Measurements from ENCODE around the gene ALDH1A2. TPM values are rescaled to one million over a fixed set of nuclear protein-coding genes. Genes with fewer than 3 reads are reported as not detected.

ALDH1A2 gene
- total RNA-seq, 1 donor from 2014 or later: 14.0 TPM

DNA sequence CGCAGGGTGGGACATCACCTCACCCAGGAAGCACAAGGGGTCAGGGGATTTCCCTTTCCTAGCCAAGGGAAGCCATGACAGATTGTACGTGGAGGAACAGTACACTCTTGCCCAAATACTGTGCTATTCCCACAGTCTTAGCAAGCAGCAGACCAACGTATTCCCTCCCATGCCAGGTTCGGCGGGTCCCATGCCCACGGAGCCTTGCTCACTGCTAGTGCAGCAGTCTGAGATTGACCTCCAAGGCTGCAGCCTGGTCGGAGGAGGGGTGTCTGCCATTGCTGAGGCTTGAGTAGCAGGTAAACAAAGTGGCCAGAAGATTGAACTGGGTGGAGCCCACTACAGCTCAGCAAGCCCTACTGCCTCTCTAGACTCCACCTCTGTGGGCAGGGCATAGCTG, 39.0 kb downstream of the ALDH1A2 start:
- intact Hi-C loops (cut with micrococcal nuclease): no loop called here
- no peak for DNase-seq
- Histone ChIP-seq H3K4me3 (no peak overlapping the region), H3K27ac (replicated peaks) (no peak overlapping the region), H3K9me3 (replicated peaks) (peaks cover 63% of the 10 kb centered on the region), H3K4me1 (no peaks in the 10 kb centered on the region), H3K36me3 (peaks cover 6% of the 10 kb centered on the region), H3K27me3 (ENCODE audit: low read depth) (no peaks in the 10 kb centered on the region)
- TF ChIP-seq, protein P1, sequence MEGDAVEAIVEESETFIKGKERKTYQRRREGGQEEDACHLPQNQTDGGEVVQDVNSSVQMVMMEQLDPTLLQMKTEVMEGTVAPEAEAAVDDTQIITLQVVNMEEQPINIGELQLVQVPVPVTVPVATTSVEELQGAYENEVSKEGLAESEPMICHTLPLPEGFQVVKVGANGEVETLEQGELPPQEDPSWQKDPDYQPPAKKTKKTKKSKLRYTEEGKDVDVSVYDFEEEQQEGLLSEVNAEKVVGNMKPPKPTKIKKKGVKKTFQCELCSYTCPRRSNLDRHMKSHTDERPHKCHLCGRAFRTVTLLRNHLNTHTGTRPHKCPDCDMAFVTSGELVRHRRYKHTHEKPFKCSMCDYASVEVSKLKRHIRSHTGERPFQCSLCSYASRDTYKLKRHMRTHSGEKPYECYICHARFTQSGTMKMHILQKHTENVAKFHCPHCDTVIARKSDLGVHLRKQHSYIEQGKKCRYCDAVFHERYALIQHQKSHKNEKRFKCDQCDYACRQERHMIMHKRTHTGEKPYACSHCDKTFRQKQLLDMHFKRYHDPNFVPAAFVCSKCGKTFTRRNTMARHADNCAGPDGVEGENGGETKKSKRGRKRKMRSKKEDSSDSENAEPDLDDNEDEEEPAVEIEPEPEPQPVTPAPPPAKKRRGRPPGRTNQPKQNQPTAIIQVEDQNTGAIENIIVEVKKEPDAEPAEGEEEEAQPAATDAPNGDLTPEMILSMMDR (IDR thresholded peaks at IDR 0.05; ENCODE audit: borderline replicate concordance): no peak

DNA sequence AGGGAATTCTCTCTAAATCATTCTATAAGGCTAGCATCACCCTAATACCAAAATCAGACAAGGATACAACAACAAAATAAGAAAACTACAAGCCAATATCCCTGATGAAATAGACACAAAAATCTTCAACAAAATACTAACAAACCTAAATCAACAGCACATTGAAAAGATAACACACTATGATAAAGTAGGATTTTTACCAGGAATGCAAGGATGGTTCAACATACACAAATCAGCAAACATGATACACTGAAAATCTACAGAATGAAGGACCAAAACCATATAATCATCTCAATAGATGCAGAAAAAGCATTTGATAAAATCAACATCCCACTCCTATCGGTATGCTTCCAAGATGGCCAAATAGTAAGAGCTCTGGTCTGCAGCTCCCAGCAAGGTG, 39.5 kb downstream of the ALDH1A2 start:
- peaks cover 63% of the 10 kb centered on the region for H3K9me3 ChIP-seq (replicated peaks)
- H3K4me1 ChIP-seq: no peaks in the 10 kb centered on the region
- DNase-seq: no peak
- TF ChIP-seq, protein P1 (IDR thresholded peaks at IDR 0.05; ENCODE audit: borderline replicate concordance): no peak
- no peak overlapping the region for H3K27ac ChIP-seq (replicated peaks)
- H3K4me3 ChIP-seq: no peak overlapping the region
- H3K27me3 ChIP-seq (ENCODE audit: low read depth): no peaks in the 10 kb centered on the region
- intact Hi-C loops (cut with micrococcal nuclease): no loop called here
- H3K36me3 ChIP-seq: peaks cover 6% of the 10 kb centered on the region

DNA sequence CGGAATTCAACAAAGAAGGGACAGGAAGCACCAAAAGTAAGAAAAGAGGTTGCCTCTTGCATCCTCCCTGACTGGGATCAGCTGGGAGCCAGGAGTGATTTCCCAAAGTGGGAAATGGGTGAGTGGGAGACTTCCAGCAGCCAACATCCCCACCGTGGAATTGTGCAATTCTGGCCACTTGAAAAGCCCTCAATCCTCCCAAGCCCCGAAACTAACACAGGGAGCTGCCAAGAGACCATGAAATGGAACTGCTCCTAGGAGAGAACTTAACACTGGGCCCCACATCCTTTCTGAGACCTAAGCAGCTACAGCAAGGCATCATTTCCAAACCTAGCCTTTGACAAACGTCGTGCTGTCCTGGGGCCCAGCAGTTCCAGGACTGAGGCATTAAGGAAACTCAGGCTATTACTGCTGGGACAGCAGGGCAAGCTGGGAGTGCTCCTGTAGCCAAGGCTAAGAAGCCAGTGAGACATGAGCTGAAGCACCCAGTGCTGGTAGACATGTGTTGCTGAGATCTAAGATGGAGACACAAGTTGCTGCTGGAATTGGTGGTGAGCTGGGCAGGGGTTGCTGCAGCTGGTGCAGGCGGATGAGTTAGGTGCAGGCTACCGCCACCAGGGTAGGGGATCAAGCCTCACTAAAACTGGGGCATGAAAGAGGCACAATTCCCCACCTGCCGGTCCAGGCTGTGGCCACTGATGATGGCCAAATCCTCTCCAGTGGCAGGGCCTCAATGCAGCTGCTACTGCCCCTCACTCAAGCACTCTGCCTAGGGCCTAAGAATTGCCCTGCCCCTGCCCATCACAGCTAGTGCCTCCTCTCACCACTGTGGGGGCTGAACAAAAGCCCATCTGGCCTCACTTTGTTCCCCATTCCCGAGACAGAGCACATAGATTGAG, 43.9 kb downstream of the ALDH1A2 start:
- Histone ChIP-seq H3K4me3 (no peak overlapping the region), H3K27me3 (ENCODE audit: low read depth) (no peaks in the 10 kb centered on the region), H3K27ac (replicated peaks) (no peak overlapping the region), H3K36me3 (peaks cover under 1% of the 10 kb centered on the region), H3K4me1 (no peaks in the 10 kb centered on the region), H3K9me3 (replicated peaks) (peaks cover 37% of the 10 kb centered on the region)
- no peak for DNase-seq
- TF ChIP-seq, protein P1 (IDR thresholded peaks at IDR 0.05; ENCODE audit: borderline replicate concordance): no peak
- intact Hi-C loops (cut with micrococcal nuclease): no loop called here

DNA sequence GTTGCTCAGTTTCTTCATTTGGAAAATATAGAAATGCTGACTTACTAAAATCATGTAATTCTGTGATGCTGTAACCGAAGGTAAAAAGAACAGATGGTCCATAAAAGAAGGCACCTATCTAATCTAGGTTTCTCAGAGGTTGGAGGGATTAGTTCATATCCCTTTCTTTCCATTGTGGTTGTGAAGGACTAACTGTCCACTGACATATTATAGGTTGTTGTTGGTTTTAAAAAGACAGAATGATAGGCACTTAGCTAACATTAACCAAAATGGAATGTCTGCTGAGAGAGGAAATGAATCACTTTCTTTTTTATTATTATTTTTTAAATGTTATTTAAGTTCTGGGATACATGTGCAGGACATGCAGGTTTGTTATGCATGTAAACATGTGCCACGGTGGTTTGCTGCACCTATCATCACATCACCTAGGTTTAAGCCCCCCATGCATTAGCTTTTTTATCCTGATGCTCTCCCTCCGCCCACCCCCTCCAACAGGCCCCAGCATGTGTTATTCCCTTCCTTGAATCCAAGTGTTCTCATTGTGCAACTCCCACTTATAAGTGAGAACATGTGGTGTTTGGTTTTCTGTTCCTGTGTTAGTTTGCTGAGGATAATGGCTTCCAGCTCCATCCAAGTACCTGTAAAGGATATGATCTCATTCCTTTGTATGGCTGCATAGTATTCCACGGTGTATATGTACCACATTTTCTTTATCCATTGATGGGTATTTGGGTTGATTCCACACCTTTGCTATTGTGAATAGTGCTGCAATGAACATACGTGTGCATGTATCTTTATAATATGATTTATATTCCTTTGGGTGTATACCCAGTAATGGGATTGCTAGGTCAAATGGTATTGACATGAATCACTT, 45.8 kb downstream of the ALDH1A2 start:
- no peak overlapping the region for H3K4me3 ChIP-seq
- no peaks in the 10 kb centered on the region for H3K4me1 ChIP-seq
- TF ChIP-seq, protein P1 (IDR thresholded peaks at IDR 0.05; ENCODE audit: borderline replicate concordance): no peak
- H3K27me3 ChIP-seq (ENCODE audit: low read depth): no peaks in the 10 kb centered on the region
- intact Hi-C loops (cut with micrococcal nuclease): no loop called here
- DNase-seq: no peak
- H3K36me3 ChIP-seq: no peaks in the 10 kb centered on the region
- peaks cover 19% of the 10 kb centered on the region for H3K9me3 ChIP-seq (replicated peaks)
- no peak overlapping the region for H3K27ac ChIP-seq (replicated peaks)

DNA sequence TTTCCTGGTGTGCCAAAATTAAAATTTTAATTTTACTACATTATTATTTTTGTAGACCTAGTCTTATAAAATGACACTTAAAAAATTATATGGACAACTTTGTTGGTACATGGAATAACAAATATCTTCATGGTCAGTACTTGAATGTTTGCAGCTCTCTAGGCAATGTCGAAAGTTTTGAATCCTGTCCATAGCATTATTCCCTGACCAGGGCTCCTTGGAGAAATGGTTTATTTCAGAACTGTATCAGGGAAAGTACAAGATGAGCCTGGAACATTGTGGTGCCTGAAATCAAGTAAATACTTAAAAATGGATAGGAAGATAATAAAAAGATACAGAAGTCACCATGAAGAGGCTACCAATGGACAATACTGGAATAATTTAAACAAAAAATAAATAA, 47.6 kb downstream of the ALDH1A2 start:
- TF ChIP-seq, protein P1 (IDR thresholded peaks at IDR 0.05; ENCODE audit: borderline replicate concordance): no peak
- H3K9me3 ChIP-seq (replicated peaks): no peaks in the 10 kb centered on the region
- no peaks in the 10 kb centered on the region for H3K4me1 ChIP-seq
- H3K4me3 ChIP-seq: no peak overlapping the region
- H3K27ac ChIP-seq (replicated peaks): no peak overlapping the region
- peaks cover 9% of the 10 kb centered on the region for H3K27me3 ChIP-seq (ENCODE audit: low read depth)
- intact Hi-C loops (cut with micrococcal nuclease): no loop called here
- DNase-seq: no peak
- H3K36me3 ChIP-seq: no peaks in the 10 kb centered on the region

All from left ventricle myocardium inferior (tissue), 1 donor.